Skeletal muscle tissue (tissue), 4 donors: Measurements from ENCODE around the gene ZNF782. TPM values are rescaled to one million over a fixed set of nuclear protein-coding genes. Genes with fewer than 3 reads are reported as not detected.
"Not testable (repeated sequence)": the region's sequence is repeated elsewhere in the genome, so short reads cannot be mapped to it uniquely, and the experiment has no call there.

Experiments
- H3K27ac ChIP-seq: one replicate; pipeline ENCODE4 v1.7.0; 2013; ENCODE audit warnings: mild to moderate bottlenecking, low read depth, low read length, inconsistent platforms
- H3K27me3 ChIP-seq, 3 donors: one replicate each; pipeline ENCODE4 v1.7.0; 2013; ENCODE audit warnings: low read length in 3 of 3; ENCODE audit not compliant: control insufficient read depth in 3 of 3, insufficient read depth in 3 of 3
- H3K36me3 ChIP-seq, 3 donors: one replicate each; pipeline ENCODE4 v1.7.0; 2013; ENCODE audit warnings: low read length in 3 of 3; ENCODE audit not compliant: control insufficient read depth in 3 of 3, insufficient read depth in 3 of 3
- H3K4me1 ChIP-seq, 3 donors: one replicate each; pipeline ENCODE4 v1.7.0; 2013; ENCODE audit warnings: low read length in 3 of 3, mild to moderate bottlenecking in 3 of 3; ENCODE audit not compliant: control insufficient read depth in 3 of 3, insufficient read depth in 3 of 3
- H3K4me3 ChIP-seq, 3 donors: one replicate each; pipeline ENCODE4 v1.7.0; 2013; ENCODE audit warnings: low read length in 3 of 3
- H3K9ac ChIP-seq, 3 donors: one replicate each; pipeline ENCODE4 v1.7.0; 2013; ENCODE audit warnings: low read length in 3 of 3, mild to moderate bottlenecking in 3 of 3, moderate library complexity in 2 of 3, low read depth in 1 of 3
- H3K9me3 ChIP-seq, 3 donors: one replicate each; pipeline ENCODE4 v1.7.0; 2013; ENCODE audit warnings: low read length in 3 of 3; ENCODE audit not compliant: control insufficient read depth in 3 of 3
- total RNA-seq: library from RNA; depleted of rRNA; stranded (reverse); fragments of >200 nt; gene quantifications from one replicate; pipeline ENCODE4 v1.2.3, GENCODE V29; 2014
- donor health status: Osteomylitis.

ZNF782 gene
- total RNA-seq, 1 donor from 2014 or later: 5.2 TPM

DNA sequence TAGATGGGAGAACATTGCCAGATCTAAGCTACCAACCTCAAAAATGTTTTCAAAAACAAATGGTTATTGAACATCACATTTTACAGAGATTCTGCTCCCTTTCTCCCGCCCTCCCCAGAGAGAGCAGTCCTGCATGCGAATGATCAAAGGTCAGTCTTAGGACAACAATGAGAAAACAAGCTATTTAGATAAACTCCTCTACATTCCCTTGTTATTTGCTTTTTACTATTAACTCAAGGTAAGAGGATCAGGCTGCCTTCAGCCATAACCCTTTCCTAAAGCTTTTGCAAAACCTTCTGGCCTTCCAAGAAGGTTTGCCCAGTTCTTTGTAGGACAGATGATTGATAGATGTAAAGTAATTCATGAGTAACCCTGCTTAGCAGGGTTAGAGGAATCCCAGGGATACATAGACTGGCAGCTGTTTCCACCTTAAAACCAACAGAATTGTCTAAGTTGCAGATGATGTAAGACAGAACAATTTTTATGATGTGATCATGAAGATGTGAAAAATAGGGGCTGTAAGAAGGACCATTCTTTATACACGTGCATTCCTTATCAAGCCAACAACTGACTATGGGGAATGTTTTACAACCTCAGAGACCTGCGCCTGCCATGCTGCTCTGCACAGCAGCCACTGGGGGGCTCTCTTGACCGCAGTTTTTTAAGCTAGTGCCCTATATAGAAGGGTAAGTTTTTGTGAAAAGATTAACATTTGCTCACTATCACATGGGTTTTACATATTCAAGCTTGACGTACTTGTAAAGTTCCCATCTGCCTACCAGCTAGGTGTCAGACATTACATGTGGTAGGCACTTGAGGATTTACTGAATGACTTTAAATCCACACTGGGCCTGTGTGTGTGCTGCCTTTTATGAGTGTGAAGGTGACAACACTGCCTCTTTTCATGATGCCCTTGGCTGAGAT lies 2.3 kb upstream of the ZNF782 start:
- Histone ChIP-seq H3K4me1 (peaks cover 8 to 24% (median 9%) of the 10 kb centered on the region in 3 donors), H3K36me3 (peaks cover 0 to 4% (median 0%) of the 10 kb centered on the region in 3 donors), H3K9ac (no peak overlapping the region), H3K27ac (no peak overlapping the region), H3K4me3 (no peak overlapping the region), H3K9me3 (no peaks in the 10 kb centered on the region), H3K27me3 (no peaks in the 10 kb centered on the region)

DNA sequence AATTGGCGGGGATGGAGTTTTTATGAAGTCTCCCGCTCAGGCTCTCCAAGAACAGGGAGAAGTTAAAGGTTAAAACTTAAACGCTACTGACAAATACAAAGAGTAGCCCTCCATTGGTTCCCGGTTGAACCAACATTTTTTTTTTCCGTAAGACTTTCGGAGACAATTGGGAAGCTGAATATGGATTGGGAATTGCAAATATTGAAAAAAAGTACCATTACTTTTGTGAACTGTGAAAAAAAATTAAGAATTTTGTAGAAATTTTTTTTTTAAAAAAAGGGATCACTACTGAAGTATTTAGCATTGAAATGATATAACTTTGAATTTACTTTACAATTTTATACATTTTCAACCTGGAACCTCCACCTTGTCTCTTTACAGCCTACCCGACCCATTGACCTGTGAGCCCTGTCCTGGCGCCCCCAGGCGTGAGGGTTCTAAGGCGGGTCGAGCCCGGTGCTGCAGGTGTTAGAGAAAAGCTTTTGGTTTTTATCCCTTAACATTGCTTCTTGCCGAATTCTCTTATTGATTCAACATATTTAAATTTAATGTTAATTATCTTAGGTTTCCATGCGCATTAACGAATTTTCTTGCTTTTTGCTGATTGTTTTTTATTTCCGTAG lies 448 bp upstream of the ZNF782 start:
- H3K9ac ChIP-seq: peak overlapping the region; percentile 71 to 88 (median 76)
- no peaks in the 10 kb centered on the region for H3K27me3 ChIP-seq
- H3K27ac ChIP-seq: peak overlapping the region; percentile 79
- peak overlapping the region; percentile 85 to 93 (median 88) for H3K4me3 ChIP-seq
- H3K4me1 ChIP-seq: peaks cover 8 to 24% (median 9%) of the 10 kb centered on the region in 3 donors
- peaks cover 0 to 2% (median 0%) of the 10 kb centered on the region in 3 donors for H3K36me3 ChIP-seq
- H3K9me3 ChIP-seq: no peaks in the 10 kb centered on the region

DNA sequence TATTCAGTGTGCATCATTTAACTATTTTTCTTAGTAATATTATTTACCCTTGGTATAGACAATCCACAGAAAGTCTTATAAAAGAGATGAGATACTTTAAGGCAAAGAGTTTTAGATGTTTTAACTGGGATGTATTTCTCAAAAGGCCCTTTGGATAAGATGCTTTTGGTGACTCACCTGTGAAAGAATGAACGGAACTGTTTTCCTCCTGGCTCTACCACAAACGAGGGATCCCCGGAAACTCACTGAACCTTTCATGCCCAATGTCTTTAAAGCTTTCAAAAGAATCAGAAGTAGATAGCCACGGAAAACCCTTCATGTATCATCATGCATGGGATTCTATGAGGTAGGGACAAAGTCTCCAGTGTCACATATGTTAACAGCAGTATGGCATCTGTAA lies 1.6 kb downstream of the ZNF782 start:
- Histone ChIP-seq H3K4me3 (peak overlapping the region; percentile 85 to 93 (median 88)), H3K9me3 (no peaks in the 10 kb centered on the region), H3K27me3 (no peaks in the 10 kb centered on the region), H3K27ac (no peak overlapping the region), H3K9ac (peak overlapping the region in 1 of 3 donors; percentile 76), H3K4me1 (peaks cover 8 to 24% (median 9%) of the 10 kb centered on the region in 3 donors), H3K36me3 (no peaks in the 10 kb centered on the region)

DNA sequence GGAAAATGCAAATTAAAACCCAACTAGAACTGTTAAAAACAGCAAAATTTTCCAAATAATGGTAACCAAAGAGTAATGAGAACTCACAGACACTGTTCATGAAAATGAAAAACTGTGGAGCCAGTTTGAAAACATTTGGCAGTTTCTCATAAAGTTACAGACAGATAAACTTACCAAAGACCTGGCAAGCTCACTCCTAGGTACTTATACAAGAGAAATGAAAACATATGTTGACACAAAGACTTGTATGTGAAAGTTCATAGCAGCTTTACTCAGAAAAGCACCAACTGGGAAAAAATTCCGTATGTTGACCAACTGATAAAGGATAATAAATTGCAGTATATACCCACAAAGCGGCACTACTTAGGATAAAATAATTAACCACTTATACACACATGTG lies 10.3 kb downstream of the ZNF782 start:
- Histone ChIP-seq H3K4me1 (no peaks in the 10 kb centered on the region), H3K9ac (no peak overlapping the region), H3K4me3 (no peak overlapping the region), H3K27ac (no peak overlapping the region), H3K36me3 (peaks cover 0 to 22% (median 8%) of the 10 kb centered on the region in 3 donors), H3K27me3 (no peaks in the 10 kb centered on the region), H3K9me3 (no peaks in the 10 kb centered on the region)

DNA sequence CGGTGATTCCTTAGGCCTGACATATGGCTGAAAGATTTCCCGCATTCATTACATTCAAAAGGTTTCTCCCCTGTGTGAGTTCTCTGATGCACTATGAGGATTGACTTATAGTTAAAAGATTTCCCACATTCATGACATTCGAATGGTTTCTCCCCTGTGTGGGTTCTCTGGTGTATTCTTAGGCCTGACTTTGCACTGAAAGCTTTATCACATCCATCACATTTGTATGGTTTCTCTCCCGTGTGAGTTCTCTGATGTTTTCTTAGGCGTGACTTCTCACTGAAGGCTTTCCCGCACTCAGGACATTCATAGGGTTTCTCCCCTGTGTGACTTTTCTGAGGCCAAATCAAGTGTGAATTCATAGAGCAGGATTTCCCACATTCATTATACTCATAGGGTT lies 35.8 kb downstream of the ZNF782 start:
- Histone ChIP-seq H3K4me1 (no peaks in the 10 kb centered on the region), H3K4me3 (peak overlapping the region in 1 of 3 donors; percentile 14), H3K9me3 (peaks cover 31 to 75% (median 53%) of the 10 kb centered on the region in 3 donors), H3K36me3 (peaks cover 36 to 65% (median 44%) of the 10 kb centered on the region in 3 donors), H3K27ac (no peak overlapping the region), H3K9ac (no peak overlapping the region), H3K27me3 (no peaks in the 10 kb centered on the region)

DNA sequence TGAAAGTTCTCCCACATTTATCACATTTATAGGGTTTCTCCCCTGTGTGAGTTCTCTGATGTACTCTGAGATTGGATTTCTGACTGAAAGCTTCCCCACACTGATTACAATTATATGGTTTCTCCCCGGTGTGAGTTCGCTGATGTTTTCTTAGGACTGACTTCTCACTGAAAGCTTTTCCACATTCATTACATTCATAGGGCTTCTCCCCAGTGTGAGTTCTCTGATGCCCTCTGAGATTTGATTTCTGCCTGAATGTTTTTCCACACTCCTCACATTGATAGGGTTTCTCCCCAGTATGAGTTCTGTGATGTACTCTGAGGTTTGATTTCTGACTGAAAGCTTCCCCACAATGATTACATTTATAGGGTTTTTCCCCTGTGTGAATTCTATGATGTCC lies 36.3 kb downstream of the ZNF782 start:
- H3K9ac ChIP-seq: no peak overlapping the region
- peaks cover 33 to 62% (median 42%) of the 10 kb centered on the region in 3 donors for H3K36me3 ChIP-seq
- H3K27me3 ChIP-seq: no peaks in the 10 kb centered on the region
- no peak overlapping the region for H3K4me3 ChIP-seq
- H3K9me3 ChIP-seq: peaks cover 29 to 72% (median 49%) of the 10 kb centered on the region in 3 donors
- no peak overlapping the region for H3K27ac ChIP-seq
- H3K4me1 ChIP-seq: no peaks in the 10 kb centered on the region

DNA sequence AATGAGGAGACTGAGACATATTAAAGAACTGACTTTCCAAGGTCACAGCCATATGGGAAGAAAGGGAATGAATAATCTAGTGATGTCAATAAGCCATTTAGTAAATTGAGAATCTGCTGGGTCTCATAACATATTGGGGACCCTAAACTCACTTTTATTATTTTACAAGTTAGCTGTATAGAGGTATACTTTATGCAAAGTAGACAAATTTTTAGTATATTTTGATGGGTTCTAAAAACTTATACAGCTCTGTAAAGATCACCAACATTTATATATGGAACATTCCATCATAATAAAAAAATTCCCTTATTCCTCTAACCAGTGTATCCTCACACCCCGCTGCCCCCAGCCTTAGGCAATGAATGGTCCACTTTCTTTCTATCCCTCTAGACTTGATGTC lies 40.7 kb downstream of the ZNF782 start:
- Histone ChIP-seq H3K9me3 (peaks cover 23 to 58% (median 40%) of the 10 kb centered on the region in 3 donors), H3K4me1 (no peaks in the 10 kb centered on the region), H3K27me3 (no peaks in the 10 kb centered on the region), H3K27ac (no peak overlapping the region), H3K9ac (no peak overlapping the region), H3K36me3 (peaks cover 14 to 27% (median 15%) of the 10 kb centered on the region in 3 donors), H3K4me3 (no peak overlapping the region)

DNA sequence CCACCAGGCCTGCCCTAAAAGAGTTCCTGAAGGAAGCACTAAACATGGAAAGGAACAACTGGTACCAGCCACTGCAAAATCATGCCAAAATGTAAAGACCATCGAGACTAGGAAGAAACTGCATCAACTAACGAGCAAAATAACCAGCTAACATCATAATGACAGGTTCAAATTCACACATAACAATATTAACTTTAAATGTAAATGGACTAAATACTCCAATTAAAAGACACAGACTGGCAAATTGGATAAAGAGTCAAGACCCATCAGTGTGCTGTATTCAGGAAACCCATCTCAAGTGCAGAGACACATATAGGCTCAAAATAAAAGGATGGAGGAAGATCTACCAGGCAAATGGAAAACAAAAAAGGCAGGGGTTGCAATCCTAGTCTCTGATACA lies 55.4 kb downstream of the ZNF782 start:
- H3K9ac ChIP-seq, H3K4me1 ChIP-seq, H3K27me3 ChIP-seq, H3K27ac ChIP-seq, H3K4me3 ChIP-seq: not testable (repeated sequence)
- H3K36me3 ChIP-seq: peaks cover 24 to 32% (median 27%) of the 10 kb centered on the region in 3 donors
- peaks cover 19 to 33% (median 22%) of the 10 kb centered on the region in 3 donors for H3K9me3 ChIP-seq

DNA sequence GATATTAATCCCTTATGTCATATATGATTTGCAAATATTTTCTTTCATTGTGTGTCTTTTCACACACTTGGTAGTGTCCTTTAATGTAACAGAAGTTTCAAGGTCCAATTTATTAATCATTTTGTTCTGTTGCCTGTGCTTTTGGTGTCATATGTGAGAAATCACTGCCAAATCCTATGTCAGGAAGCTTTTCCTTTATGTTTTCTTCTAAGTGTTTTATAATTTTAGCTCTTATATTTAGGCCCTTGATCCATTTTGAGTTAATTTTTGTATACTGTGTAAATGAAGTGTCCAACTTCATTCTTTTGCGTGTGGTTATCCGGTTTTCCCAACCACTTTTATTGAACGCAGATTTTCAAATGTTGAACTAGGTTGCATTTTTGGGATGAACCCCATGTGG lies 70.3 kb downstream of the ZNF782 start:
- Histone ChIP-seq H3K27ac (no peak overlapping the region), H3K9me3 (peaks cover 0 to 3% (median 2%) of the 10 kb centered on the region in 3 donors), H3K27me3 (no peaks in the 10 kb centered on the region), H3K9ac (no peak overlapping the region), H3K4me3 (no peak overlapping the region), H3K36me3 (peaks cover 6 to 13% (median 7%) of the 10 kb centered on the region in 3 donors), H3K4me1 (no peaks in the 10 kb centered on the region)

DNA sequence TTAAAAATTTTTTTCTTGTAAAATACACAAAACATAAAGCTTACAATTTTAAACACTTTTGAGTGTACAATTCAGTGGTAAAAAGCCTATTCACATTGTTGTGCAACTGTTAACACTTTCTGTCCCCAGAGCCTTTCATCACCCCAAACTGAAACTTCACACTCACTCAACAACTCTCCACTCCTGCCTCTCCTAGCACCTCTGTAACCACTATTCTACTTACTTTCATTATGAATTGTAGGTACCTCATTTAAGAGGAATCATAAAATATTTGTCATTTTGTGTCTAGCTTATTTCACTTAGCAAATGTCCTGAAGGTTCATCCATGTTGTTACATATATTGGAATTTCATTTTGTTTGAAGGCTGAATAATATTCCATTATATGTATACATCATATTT lies 72.1 kb downstream of the ZNF782 start:
- Histone ChIP-seq H3K9me3 (peaks cover 0 to 3% (median 2%) of the 10 kb centered on the region in 3 donors), H3K9ac (no peak overlapping the region), H3K27me3 (no peaks in the 10 kb centered on the region), H3K4me1 (peaks cover 0 to 8% (median 2%) of the 10 kb centered on the region in 3 donors), H3K36me3 (peaks cover 0 to 5% (median 3%) of the 10 kb centered on the region in 3 donors), H3K27ac (no peak overlapping the region), H3K4me3 (no peak overlapping the region)
